ENCODE data around the gene PLEKHG4B. TPM values are rescaled to one million over a fixed set of nuclear protein-coding genes. Genes with fewer than 3 reads are reported as not detected.
A peak's percentile ranks its signal among the peaks of the same experiment; 100 is the strongest.

PLEKHG4B gene
- total and polyA plus RNA-seq, 2 of the 8 experiments (the other 6 are each of a cell fraction or from before 2014, with no cell fraction given), result 31.1 to 43.6 TPM

- H4K91ac ChIP-seq (replicated peaks; ENCODE audit: insufficient read length, low read length), result no peak overlapping the region
- no peak overlapping the region for H3K56ac ChIP-seq (replicated peaks; ENCODE audit: insufficient read length, low read depth, low read length)
- no peak overlapping the region for H2BK20ac ChIP-seq (ENCODE audit: low read length)
- ChIA-PET CTCF (ENCODE audit: partially characterized antibody) (interaction anchor here (0.5 to 0.6 kb wide), 2 partner anchors 10 to 37 kb away, joined by 3 read pairs; no protein-coding TSS in a partner anchor), POLR2A (ENCODE audit: partially characterized antibody) (interaction anchor here (1.3 to 1.5 kb wide), 3 partner anchors 11 to 19 kb away, joined by 3 to 5 read pairs (median 4); no protein-coding TSS in a partner anchor)
- no peak overlapping the region for H4K5ac ChIP-seq (ENCODE audit: insufficient read length, low read depth, low read length)
- peaks cover 0 to 2% (median 0%) of the 10 kb centered on the region in 4 experiments; a peak in 2 of 7 replicates for H3K4me1 ChIP-seq (replicated peaks in 1 of 4; ENCODE audit: control insufficient read depth in 3 of 4, insufficient read depth in 4 of 4, low read length in 3 of 4)
- DNase-seq (ENCODE audit: low read depth in 1 of 2, low spot score in 2 of 2) (peak in 1 of 2 experiments; percentile 35), FAIRE-seq (no peak)
- 0 out of 3 replicates have a peak, but pooled peaks of 1 of the 2 experiments have one; percentile 42 for TF ChIP-seq POLR2A (IDR thresholded peaks at IDR 0.05; ENCODE audit: control extremely low read depth in 1 of 2, low read depth in 2 of 2, low read length in 2 of 2)
- peak; percentile 12; the same call in 1 of the 2 replicates for TF ChIP-seq POLR2AphosphoS5 (IDR thresholded peaks at IDR 0.05; ENCODE audit: low read depth, low read length)
- no peak for TF ChIP-seq CEBPB (IDR thresholded peaks at IDR 0.05; ENCODE audit: low read depth, low read length)
- H3K4ac ChIP-seq (replicated peaks; ENCODE audit: insufficient read length, low read depth, low read length), result no peak overlapping the region
- H3K27me3 ChIP-seq (replicated peaks in 1 of 4; ENCODE audit: control insufficient read depth in 3 of 4, extremely low read depth in 1 of 4, insufficient read depth in 3 of 4, low read length in 3 of 4), result no peaks in the 10 kb centered on the region
- WGBS, 2 experiments (ENCODE audit: extremely low coverage in 1 of 2, insufficient coverage in 1 of 2, insufficient read length in 1 of 2, insufficient replicate concordance in 2 of 2, low coverage in 1 of 2, low lambda C conversion rate in 2 of 2, missing lambda C conversion rate in 1 of 2), result 91% methylated on average over 12 of the region's 12 CpGs; no CpG with 5 or more reads in 1 of the 2 experiments
- no peaks in the 10 kb centered on the region for H3K79me2 ChIP-seq (ENCODE audit: control insufficient read depth in 1 of 2, insufficient read depth in 2 of 2, low read length in 2 of 2)
- H3K23me2 ChIP-seq (ENCODE audit: low read depth, low read length), result no peaks in the 10 kb centered on the region
- no peak overlapping the region for H3K4me3 ChIP-seq (ENCODE audit: extremely low read depth in 1 of 4, insufficient read depth in 2 of 4, low read depth in 3 of 4, low read length in 4 of 4)
- H2BK15ac ChIP-seq (ENCODE audit: low read length), result no peak overlapping the region
- H4K20me1 ChIP-seq (replicated peaks in 1 of 2; ENCODE audit: control insufficient read depth in 1 of 2, insufficient read depth in 2 of 2, low read length in 2 of 2), result peaks cover 0 to 4% of the 10 kb centered on the region in 2 experiments
- H2BK120ac ChIP-seq (replicated peaks; ENCODE audit: low read depth, low read length), result no peak overlapping the region
- H3K14ac ChIP-seq (ENCODE audit: insufficient read length), result no peak overlapping the region
- H3K9me3 ChIP-seq (ENCODE audit: insufficient read depth in 2 of 2, low read depth in 1 of 2, low read length in 1 of 2), result no peaks in the 10 kb centered on the region
- no peak overlapping the region for H3K4me2 ChIP-seq (ENCODE audit: insufficient read depth in 1 of 2, low read depth in 2 of 2, low read length in 2 of 2)
- no peak overlapping the region for H2AFZ ChIP-seq (ENCODE audit: low read length)
- no peaks in the 10 kb centered on the region; the same call in 1 of the 2 replicates for H3K79me1 ChIP-seq (ENCODE audit: low read depth, low read length)
- H2BK12ac ChIP-seq (ENCODE audit: low read depth, low read length), result no peak overlapping the region
- no peak overlapping the region for H4K8ac ChIP-seq (ENCODE audit: extremely low read depth, insufficient read depth, low read length)
- H2BK5ac ChIP-seq (ENCODE audit: low read depth, low read length), result no peak overlapping the region
- H3K23ac ChIP-seq (ENCODE audit: insufficient read length), result no peak overlapping the region
- H3K9ac ChIP-seq (replicated peaks in 1 of 4; ENCODE audit: extremely low read depth in 1 of 4, low read depth in 3 of 4, low read length in 3 of 4), result no peak overlapping the region
- H3K18ac ChIP-seq (ENCODE audit: extremely low read depth, low read length), result no peak overlapping the region
- H2AK5ac ChIP-seq (ENCODE audit: low read depth, low read length), result no peak overlapping the region
- H3K36me3 ChIP-seq (ENCODE audit: control insufficient read depth in 2 of 4, insufficient read depth in 4 of 4, low read length in 3 of 4), result peaks cover 14 to 79% (median 34%) of the 10 kb centered on the region in 4 experiments; a peak in 7 of 8 replicates
- H3K27ac ChIP-seq (ENCODE audit: low read depth, low read length), result no peak overlapping the region
Measured at GRCh38 chr5:157126-157715, 65.3 kb downstream of the PLEKHG4B start.
